Measurements from ENCODE around the gene ABCA13. TPM values are rescaled to one million over a fixed set of nuclear protein-coding genes. Genes with fewer than 3 reads are reported as not detected.

Gene ABCA13
- total RNA-seq, 1 donor from 2014 or later, result not detected

DNA sequence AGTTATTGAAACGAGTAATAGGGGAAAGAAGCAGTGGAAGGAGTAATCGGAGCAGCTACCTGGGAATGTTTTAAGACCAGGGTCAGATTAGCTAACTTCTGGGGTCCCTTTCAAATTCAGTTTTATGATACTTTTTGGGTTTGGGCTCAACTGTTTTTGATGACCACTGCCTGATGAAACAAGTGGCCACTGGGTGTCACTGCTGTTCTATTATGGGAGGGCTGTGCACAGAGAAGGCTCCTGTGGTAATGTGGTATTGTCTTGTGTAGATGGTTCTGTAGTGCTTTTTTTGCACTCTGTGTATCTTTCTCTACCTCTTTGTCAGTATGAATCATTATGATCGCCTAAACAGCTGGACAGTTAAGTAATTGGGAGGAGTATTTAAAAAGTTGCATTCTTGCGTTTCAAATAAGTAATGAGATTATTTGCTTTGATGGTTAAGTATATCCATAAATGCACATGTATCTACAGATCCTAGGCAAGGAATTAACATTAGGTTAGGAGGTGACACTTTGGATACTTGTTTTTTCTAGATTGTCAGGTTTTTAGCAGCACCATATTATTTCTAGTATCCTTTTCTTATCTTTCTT lies 128.4 kb downstream of the ABCA13 start:
- DNase-seq (ENCODE audit: low read depth, low spot score), result peak; percentile 5

GRCh38 chr7:48300301-48300700 lies 129.0 kb downstream of the ABCA13 start:
- DNase-seq (ENCODE audit: low read depth, low spot score), result no peak

DNA sequence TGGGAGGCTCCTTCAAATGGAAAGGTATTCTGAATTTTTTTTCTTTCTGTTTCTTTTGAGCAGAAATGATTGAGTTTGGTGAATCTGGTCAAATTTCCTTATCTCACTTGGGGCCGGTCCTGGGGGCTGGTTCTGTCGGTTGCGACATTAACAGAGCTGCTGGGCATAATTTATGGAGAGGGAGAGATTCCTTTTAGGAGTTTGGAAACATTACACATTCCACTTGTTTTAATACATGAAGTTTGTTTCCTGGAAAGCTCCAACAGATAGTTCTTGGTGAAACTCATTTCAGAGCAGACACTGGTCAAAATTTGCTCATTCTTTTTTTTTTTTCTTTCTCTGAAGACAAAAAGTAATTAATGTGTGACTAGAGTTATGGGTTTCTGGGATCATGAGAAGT lies 129.9 kb downstream of the ABCA13 start:
- no peak for DNase-seq (ENCODE audit: low read depth, low spot score)

DNA sequence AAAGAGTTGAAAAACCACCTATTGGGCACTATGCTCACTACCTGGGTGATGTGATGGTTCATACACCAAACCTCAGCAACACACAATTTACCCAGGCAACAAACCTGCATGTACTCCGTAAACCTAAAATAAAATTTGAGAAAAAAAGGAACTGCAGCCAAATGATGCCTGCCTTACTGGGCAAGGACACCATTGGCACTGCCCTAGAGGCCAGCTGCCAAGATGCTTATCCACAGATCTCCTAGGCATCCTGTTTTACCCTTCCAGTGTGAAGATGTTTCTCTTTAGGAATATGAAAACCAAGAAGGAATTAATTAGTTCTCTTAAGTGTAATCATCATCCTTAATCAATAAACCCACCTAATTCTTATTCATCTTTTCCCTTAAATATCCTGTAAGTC lies 133.4 kb downstream of the ABCA13 start:
- DNase-seq (ENCODE audit: low read depth, low spot score), result no peak

DNA sequence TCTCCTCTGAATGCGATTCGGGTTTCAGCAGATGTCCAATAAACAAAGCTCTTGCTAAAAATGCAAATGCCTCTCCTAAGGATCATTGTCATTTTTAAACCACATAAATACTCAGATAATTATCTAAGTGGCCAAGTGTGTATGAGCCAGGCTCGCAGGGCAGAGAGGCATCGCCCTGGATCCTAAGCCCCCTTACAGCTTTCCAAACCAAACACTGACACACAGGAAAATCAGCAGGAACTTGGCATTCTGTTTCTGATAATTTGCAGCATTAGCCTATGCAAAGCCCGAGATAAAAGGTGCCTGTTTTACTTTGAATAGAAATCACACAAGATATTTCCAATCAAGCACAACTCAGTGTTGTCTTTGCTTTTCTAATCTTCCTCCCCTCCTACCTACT lies 134.4 kb downstream of the ABCA13 start:
- DNase-seq (ENCODE audit: low read depth, low spot score), result no peak

DNA sequence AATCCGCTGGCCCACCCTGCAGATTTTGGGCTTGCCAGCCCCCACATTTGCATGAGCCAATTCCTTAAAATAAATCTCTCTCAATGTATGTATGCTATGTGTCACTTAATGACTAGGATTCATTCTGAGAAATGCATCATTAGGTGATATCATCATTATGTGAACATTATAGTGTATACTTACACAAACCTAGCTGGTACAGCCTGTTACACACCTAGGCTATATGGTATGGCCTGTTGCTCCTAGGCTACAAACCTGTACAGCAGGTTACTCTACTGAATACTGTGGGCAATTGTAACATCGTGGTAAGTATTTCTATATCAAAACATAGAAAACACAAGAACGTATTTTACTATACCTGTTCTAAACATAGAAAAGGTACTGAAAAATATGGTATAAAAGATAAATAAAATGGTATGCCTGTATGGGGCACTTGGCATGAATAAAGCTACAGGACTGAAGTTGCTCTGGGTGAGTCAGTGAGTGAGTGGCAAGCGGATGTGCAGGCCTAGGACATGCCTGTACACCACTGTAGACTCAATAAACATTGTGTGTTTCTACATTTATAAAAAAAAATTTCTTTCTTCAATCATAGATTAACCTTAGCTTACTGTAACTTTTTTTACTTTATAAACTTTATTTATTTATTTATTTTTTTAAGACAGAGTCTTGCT lies 135.9 kb downstream of the ABCA13 start:
- DNase-seq (ENCODE audit: low read depth, low spot score), result no peak

DNA sequence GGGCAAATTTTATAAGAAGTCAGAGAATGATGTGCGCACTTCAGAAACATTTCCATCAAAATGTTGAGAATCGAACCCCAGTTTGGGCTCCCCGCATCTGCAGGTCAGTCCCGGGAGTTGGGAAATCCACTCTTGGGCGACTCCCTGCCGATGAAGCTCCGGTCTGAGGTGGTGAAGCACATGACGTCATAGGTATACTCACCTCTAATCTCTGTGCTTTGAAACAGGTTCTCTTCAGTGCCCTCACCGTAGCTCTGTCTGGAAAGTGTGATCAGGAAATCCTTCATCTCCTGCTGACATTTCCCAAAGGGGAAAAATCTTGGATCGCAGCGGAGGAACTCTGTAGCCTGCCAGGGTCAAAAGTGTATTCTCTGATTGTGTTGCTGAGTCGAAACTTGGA lies 138.5 kb downstream of the ABCA13 start:
- no peak for DNase-seq (ENCODE audit: low read depth, low spot score)

DNA sequence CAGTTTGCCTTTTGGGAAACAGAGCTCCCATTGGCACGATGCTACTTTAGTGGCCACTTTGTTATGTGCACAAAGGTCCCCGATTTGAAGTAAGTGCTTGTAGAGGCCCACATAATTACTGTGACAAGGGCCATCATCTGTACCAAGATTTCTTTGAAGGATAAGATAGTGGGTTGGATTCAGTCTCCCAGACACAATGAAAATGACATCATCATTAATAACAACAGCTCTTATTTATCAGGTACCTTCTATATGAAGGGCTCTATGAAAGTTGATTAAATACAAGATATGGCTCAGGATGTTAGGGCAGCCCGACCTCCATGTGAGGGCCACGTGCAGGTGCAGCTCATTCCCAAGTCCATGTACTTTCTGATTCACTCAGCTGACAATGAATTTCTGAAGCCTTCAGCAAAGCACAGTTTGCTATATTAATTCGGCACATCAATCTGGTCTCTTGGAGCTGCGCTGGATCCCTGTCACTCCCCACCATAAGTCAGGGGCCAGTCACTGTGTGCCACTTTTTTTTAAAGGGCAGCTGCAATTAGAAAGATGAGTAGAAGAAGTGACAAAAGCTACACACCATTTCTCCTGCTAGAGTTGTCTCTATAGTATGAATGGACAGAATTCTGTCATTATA lies 140.3 kb downstream of the ABCA13 start:
- DNase-seq (ENCODE audit: low read depth, low spot score), result no peak

GRCh38 chr7:48312151-48312550 lies 140.9 kb downstream of the ABCA13 start:
- DNase-seq (ENCODE audit: low read depth, low spot score), result no peak

GRCh38 chr7:48316768-48317167 lies 145.5 kb downstream of the ABCA13 start:
- no peak for DNase-seq (ENCODE audit: low read depth, low spot score)

GRCh38 chr7:48317360-48317759 lies 146.1 kb downstream of the ABCA13 start:
- no peak for DNase-seq (ENCODE audit: low read depth, low spot score)

GRCh38 chr7:48321319-48322010 lies 150.2 kb downstream of the ABCA13 start:
- no peak for DNase-seq (ENCODE audit: low read depth, low spot score)

- no peak for DNase-seq (ENCODE audit: low read depth, low spot score)
Observed at GRCh38 chr7:48337012-48337621, 165.9 kb downstream of the ABCA13 start.

- no peak for DNase-seq (ENCODE audit: low read depth, low spot score)
Observed at GRCh38 chr7:48337781-48338180, 166.5 kb downstream of the ABCA13 start.

- DNase-seq (ENCODE audit: low read depth, low spot score), result no peak
Observed at GRCh38 chr7:48347230-48347825, 176.1 kb downstream of the ABCA13 start.

GRCh38 chr7:48350515-48350914 lies 179.3 kb downstream of the ABCA13 start:
- DNase-seq (ENCODE audit: low read depth, low spot score), result no peak

GRCh38 chr7:48351900-48352299 lies 180.6 kb downstream of the ABCA13 start:
- no peak for DNase-seq (ENCODE audit: low read depth, low spot score)

DNA sequence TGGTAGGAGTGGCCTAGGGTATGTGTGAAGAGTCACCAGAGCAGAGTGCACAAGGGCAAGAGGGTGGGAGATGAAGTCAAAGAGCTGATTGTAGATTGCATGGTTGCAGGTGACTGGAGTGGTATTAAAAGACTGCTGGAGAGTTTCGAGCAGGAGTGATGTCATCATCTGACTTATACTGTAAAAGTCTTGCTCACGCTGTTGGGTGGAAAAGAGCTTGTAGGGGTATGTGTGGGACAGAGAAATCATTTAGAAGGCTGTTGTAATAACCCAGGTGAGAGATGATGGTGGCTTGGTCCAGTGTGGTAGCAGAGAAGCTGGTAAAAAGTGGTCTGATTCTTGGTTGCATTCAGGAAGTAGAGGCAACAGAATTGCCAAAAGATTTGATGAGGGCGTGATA lies 184.1 kb downstream of the ABCA13 start:
- no peak for DNase-seq (ENCODE audit: low read depth, low spot score)

DNA sequence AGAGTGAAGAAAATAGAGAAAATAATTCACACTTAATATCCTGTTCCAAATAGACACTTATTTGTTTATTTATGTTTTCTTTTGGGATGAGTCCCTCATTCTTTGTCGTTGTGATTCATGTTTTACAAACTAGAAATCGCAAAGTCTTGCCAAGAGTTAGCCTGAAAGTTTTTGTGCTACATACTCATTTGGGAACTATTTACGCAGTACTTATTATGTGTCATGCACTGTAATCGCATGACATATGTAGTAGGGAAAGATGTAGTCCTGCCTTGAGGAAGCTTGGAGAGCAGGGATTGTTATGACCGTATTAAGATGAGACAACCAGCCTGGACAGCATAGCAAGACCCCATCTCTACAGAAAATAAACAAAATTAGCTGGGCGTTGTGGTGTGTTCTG lies 189.3 kb downstream of the ABCA13 start:
- DNase-seq (ENCODE audit: low read depth, low spot score), result no peak

DNA sequence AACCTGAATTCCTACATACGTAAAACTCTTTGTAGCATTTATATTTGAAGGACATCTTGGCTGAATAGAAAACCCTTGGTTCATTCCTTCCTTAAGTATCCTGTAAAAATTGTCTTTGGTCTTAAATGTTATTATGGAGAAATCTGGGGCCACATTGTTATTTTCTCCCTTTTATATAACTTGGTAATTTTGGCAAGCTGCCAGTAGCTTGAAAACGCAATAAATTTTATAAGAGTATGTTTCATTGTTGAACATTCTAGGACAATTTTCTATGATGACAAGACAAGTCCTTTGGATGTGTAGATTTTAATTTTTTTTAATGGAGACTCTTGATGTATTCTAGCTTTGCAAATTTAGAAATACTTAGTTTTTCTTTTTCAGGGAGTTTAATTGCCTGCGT lies 191.9 kb downstream of the ABCA13 start:
- DNase-seq (ENCODE audit: low read depth, low spot score), result no peak

DNA sequence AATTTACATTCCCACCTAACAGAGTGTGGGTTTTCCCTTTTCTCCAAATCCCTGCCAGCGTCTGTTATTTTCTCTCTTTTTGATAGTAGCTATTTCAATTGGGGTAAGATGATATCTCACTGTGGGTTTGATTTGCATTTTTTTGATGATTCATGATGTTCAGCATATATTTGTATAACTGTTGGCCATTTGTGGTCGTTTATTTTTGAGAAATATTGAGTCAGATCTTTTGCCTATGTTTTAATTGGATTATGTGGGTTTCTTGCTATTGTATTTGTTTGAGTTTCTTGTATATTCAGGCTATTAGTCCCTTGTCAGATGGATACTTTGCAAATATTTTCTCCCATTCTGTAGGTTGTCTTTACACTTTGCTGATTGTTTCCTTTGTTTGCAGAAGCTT lies 193.8 kb downstream of the ABCA13 start:
- DNase-seq (ENCODE audit: low read depth, low spot score), result no peak

DNA sequence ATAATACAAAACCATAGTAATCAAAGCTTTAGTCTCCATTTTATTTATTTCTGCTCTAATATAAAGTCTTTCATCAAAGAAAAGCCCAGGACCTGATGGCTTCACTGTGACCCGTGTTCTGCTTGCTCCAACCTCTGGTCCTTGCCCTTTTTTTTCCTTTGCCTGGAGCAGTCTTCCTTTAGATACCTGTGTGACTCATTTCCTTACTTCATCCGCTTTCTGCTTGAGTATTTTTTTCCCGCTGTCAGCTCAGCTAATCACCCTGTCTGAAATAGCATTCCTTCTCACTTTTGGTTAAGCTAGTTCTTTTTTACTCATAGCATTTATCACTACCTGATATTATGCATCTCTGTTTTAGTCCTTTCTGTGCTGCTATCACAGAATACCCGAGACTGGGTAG lies 194.8 kb downstream of the ABCA13 start:
- no peak for DNase-seq (ENCODE audit: low read depth, low spot score)
